ENCODE results near the gene CAT. TPM values are rescaled to one million over a fixed set of nuclear protein-coding genes. Genes with fewer than 3 reads are reported as not detected.

CAT gene
- total and polyA plus RNA-seq, 9 of the 15 experiments (the other 6 are each of a cell fraction or from before 2014, with no cell fraction given), result 86.7 to 183 (median 114) TPM

GRCh38 chr11:34468209-34468841 lies 29.6 kb downstream of the CAT start:
- BruUV-seq (replicated peaks), result no TSS peak
- intact Hi-C loops (cut with micrococcal nuclease), result loop anchor here (1.0 to 2.0 kb wide), 2 partner anchors 102 to 110 kb away; partner anchors contain the start of gene ABTB2
- Histone ChIP-seq H4K20me1 (replicated peaks; ENCODE audit: control insufficient read depth, insufficient read depth, low read length) (no peaks in the 10 kb centered on the region), H3K9me1 (ENCODE audit: control insufficient read depth, insufficient read depth, low read length) (no peaks in the 10 kb centered on the region), H3K36me3 (ENCODE audit: control insufficient read depth, insufficient read depth, low read length) (peaks cover 91% of the 10 kb centered on the region), H3K4me3 (no peak overlapping the region), H3K9me3 (replicated peaks; ENCODE audit: control insufficient read depth, insufficient read depth, low read depth, low read length) (peaks cover 10% of the 10 kb centered on the region), H3K4me2 (ENCODE audit: insufficient read depth, low read length) (no peak overlapping the region), H3K27me3 (ENCODE audit: control insufficient read depth in 2 of 2, insufficient read depth in 2 of 2, low read length in 2 of 2) (no peaks in the 10 kb centered on the region), H2AFZ (ENCODE audit: low read depth, low read length) (no peak overlapping the region), H3K27ac (ENCODE audit: extremely low read depth, low read depth, low read length) (no peak overlapping the region), H3K79me2 (ENCODE audit: control insufficient read depth, insufficient read depth, low read length) (no peaks in the 10 kb centered on the region), H3K9ac (ENCODE audit: insufficient read depth in 1 of 2, low read depth in 2 of 2, low read length in 2 of 2) (no peak overlapping the region), H3K4me1 (replicated peaks in 1 of 2; ENCODE audit: control insufficient read depth in 2 of 2, insufficient read depth in 2 of 2, low read length in 2 of 2) (peaks cover 0 to 5% of the 10 kb centered on the region in 2 experiments; a peak in 3 of 5 replicates)
- in situ Hi-C loops (cut with MboI), result loop anchor here (5.0 kb wide), 1 partner anchor 101 kb away; no protein-coding TSS in a partner anchor
- ChIA-PET POLR2A (interaction anchor here (0.7 to 1.2 kb wide), 2 partner anchors 8 to 96 kb away, joined by 3 to 5 read pairs; no protein-coding TSS in a partner anchor), CTCF (ENCODE audit: low intra/inter-chr PET ratio) (interaction anchor here (0.6 to 1.8 kb wide), 4 partner anchors 102 to 689 kb away, joined by 3 to 16 read pairs (median 8); no protein-coding TSS in a partner anchor)
- WGBS (ENCODE audit: insufficient coverage, low coverage, missing lambda C conversion rate), result 67% methylated on average over 8 of the region's 8 CpGs
- ATAC-seq, result peak; percentile 84
- peak; percentile 40 to 64 (median 53) for DNase-seq (ENCODE audit: extremely low read depth in 1 of 4, low spot score in 3 of 4)
- peak; percentile 82 for FAIRE-seq
- peak; percentile 73; the same call in 1 of the 2 replicates for TF ChIP-seq SMC3 (conservative IDR thresholded peaks at IDR 0.05; ENCODE audit: insufficient read depth, low read depth, low read length)
- TF ChIP-seq, protein P1, sequence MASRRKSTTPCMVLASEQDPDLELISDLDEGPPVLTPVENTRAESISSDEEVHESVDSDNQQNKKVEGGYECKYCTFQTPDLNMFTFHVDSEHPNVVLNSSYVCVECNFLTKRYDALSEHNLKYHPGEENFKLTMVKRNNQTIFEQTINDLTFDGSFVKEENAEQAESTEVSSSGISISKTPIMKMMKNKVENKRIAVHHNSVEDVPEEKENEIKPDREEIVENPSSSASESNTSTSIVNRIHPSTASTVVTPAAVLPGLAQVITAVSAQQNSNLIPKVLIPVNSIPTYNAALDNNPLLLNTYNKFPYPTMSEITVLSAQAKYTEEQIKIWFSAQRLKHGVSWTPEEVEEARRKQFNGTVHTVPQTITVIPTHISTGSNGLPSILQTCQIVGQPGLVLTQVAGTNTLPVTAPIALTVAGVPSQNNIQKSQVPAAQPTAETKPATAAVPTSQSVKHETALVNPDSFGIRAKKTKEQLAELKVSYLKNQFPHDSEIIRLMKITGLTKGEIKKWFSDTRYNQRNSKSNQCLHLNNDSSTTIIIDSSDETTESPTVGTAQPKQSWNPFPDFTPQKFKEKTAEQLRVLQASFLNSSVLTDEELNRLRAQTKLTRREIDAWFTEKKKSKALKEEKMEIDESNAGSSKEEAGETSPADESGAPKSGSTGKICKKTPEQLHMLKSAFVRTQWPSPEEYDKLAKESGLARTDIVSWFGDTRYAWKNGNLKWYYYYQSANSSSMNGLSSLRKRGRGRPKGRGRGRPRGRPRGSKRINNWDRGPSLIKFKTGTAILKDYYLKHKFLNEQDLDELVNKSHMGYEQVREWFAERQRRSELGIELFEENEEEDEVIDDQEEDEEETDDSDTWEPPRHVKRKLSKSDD (conservative IDR thresholded peaks at IDR 0.05; ENCODE audit: low read length), result no peak
- TF ChIP-seq RBFOX2 (IDR thresholded peaks at IDR 0.05; ENCODE audit: low read depth, low read length), result no peak
- TF ChIP-seq, protein P2, sequence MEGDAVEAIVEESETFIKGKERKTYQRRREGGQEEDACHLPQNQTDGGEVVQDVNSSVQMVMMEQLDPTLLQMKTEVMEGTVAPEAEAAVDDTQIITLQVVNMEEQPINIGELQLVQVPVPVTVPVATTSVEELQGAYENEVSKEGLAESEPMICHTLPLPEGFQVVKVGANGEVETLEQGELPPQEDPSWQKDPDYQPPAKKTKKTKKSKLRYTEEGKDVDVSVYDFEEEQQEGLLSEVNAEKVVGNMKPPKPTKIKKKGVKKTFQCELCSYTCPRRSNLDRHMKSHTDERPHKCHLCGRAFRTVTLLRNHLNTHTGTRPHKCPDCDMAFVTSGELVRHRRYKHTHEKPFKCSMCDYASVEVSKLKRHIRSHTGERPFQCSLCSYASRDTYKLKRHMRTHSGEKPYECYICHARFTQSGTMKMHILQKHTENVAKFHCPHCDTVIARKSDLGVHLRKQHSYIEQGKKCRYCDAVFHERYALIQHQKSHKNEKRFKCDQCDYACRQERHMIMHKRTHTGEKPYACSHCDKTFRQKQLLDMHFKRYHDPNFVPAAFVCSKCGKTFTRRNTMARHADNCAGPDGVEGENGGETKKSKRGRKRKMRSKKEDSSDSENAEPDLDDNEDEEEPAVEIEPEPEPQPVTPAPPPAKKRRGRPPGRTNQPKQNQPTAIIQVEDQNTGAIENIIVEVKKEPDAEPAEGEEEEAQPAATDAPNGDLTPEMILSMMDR (IDR thresholded peaks at IDR 0.05 in 2 of 3, conservative IDR thresholded peaks at IDR 0.05 in 1 of 3; ENCODE audit: insufficient read depth in 2 of 3, low read depth in 1 of 3, low read length in 3 of 3), result peak; percentile 81 to 86 (median 82)
- no peak for TF ChIP-seq FOXM1 (IDR thresholded peaks at IDR 0.05; ENCODE audit: low read depth)
- TF ChIP-seq FOXM1 (CRISPR knock-in tag; IDR thresholded peaks at IDR 0.05; ENCODE audit: low read depth), result no peak
- TF ChIP-seq ATF6 (CRISPR knock-in tag; IDR thresholded peaks at IDR 0.05), result no peak
- peak; percentile 40; the same call in 1 of the 2 replicates for TF ChIP-seq ARID2 (IDR thresholded peaks at IDR 0.05)
- TF ChIP-seq CBX3 (IDR thresholded peaks at IDR 0.05; ENCODE audit: borderline replicate concordance in 1 of 2, low read length in 2 of 2), result 0 out of 3 replicates have a peak, but pooled peaks of 1 of the 2 experiments have one; percentile 28
- TF ChIP-seq DEAF1 (CRISPR knock-in tag; IDR thresholded peaks at IDR 0.05), result peak; percentile 33; the same call in 1 of the 2 replicates
- TF ChIP-seq RAD21 (CRISPR knock-in tag; conservative IDR thresholded peaks at IDR 0.05 in 1 of 2, IDR thresholded peaks at IDR 0.05 in 1 of 2), result peak; percentile 63 to 88
- peak; percentile 44; the same call in 1 of the 2 replicates for TF ChIP-seq KLF16 (IDR thresholded peaks at IDR 0.05)
